ENCODE measurements around the gene TANC1.

The TANC1 gene

DNA sequence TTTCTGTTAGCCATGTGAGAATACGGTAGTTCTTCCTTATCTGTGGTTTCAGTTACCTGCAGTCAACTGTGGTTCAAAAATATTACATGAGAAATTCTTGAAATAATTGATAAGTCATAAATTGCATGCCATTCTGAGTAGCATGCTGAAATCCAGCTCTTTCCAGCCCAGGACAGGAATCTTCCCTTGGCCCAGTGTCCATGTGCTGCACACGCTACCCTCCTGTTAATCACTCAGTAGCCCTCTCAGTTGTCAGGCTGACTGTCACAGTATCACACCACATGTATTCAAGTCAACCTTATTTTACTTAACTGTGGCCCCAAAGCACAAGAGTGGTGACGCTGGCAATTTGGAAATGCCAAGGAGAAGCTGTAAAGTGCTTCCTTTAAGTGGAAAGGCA lies 141.1 kb downstream of the TANC1 start:
- no peaks in the 10 kb centered on the region for H3K36me3 ChIP-seq (ENCODE audit: control insufficient read depth, insufficient read depth, low read length)
- 93 to 95% methylated on average over 3 of the region's 3 CpGs for WGBS, 2 experiments
- no peaks in the 10 kb centered on the region for H3K27me3 ChIP-seq (ENCODE audit: control insufficient read depth, insufficient read depth, low read length, poor library complexity, severe bottlenecking)
- peaks cover 4% of the 10 kb centered on the region for H3K4me1 ChIP-seq (ENCODE audit: control insufficient read depth, insufficient read depth, low read length)
- no peak overlapping the region for H3K27ac ChIP-seq (ENCODE audit: insufficient read depth, low read depth, low read length, poor library complexity, severe bottlenecking)
- no peaks in the 10 kb centered on the region for H3K9me3 ChIP-seq (ENCODE audit: control insufficient read depth, low read length)
- no peak overlapping the region for H3K4me3 ChIP-seq (ENCODE audit: insufficient read depth, low read depth, low read length)

DNA sequence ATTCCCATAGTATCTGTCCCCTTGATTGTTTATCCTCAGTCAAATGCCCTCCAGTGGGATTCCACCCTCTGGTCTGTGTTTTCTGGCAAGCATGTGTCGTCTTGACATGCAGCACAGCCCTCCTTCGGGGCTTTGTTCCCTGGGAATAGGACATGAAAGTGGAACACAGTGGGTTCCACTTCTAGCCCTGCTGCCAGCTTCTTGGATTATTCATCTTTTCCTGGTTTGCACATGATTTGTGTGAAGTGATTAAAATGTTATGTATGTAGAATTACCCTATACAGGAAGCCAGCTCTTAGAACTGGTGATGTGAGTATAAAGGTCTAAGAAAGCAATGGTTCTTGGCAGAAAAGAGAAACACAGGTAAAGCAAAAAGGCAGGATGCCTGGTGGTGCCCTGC lies 142.3 kb downstream of the TANC1 start:
- Histone ChIP-seq H3K27me3 (ENCODE audit: control insufficient read depth, insufficient read depth, low read length, poor library complexity, severe bottlenecking) (no peaks in the 10 kb centered on the region), H3K36me3 (ENCODE audit: control insufficient read depth, insufficient read depth, low read length) (no peaks in the 10 kb centered on the region), H3K4me3 (ENCODE audit: insufficient read depth, low read depth, low read length) (no peak overlapping the region), H3K4me1 (ENCODE audit: control insufficient read depth, insufficient read depth, low read length) (peaks cover 4% of the 10 kb centered on the region), H3K9me3 (ENCODE audit: control insufficient read depth, low read length) (no peaks in the 10 kb centered on the region), H3K27ac (ENCODE audit: insufficient read depth, low read depth, low read length, poor library complexity, severe bottlenecking) (no peak overlapping the region)
- WGBS, 2 experiments, result 87 to 92% methylated on average over 2 of the region's 2 CpGs

DNA sequence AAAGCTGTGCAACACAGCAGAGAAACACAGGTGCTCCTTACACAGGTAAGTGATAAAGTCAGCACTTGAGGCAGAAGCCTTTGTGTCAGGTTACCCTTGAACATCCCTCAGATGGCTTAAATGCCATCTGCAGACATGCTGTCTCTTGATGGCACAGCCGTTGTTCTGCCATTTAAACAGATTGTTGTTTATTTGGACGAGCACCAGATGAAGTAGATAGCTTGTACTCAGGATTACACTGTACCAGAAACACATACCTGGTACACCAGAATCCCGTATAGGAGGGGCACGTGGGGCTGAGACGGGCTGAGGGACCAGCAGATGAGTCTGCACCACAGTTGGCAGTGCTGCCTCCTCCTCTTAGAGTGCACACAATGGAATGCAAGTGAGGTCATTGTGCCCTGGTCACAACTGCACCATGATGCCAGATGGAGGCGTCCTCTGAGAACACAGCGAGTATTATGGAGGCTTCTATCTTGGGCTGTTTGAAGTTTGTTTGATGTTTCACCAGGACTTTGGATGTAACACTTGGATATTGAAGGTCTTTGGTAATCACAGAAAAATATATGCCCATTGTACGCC lies 143.0 kb downstream of the TANC1 start:
- Histone ChIP-seq H3K27ac (ENCODE audit: insufficient read depth, low read depth, low read length, poor library complexity, severe bottlenecking) (no peak overlapping the region), H3K4me1 (ENCODE audit: control insufficient read depth, insufficient read depth, low read length) (peaks cover 4% of the 10 kb centered on the region), H3K36me3 (ENCODE audit: control insufficient read depth, insufficient read depth, low read length) (no peaks in the 10 kb centered on the region), H3K4me3 (ENCODE audit: insufficient read depth, low read depth, low read length) (no peak overlapping the region), H3K27me3 (ENCODE audit: control insufficient read depth, insufficient read depth, low read length, poor library complexity, severe bottlenecking) (no peaks in the 10 kb centered on the region), H3K9me3 (ENCODE audit: control insufficient read depth, low read length) (no peaks in the 10 kb centered on the region)
- 94 to 96% methylated on average over 8 of the region's 8 CpGs for WGBS, 2 experiments

DNA sequence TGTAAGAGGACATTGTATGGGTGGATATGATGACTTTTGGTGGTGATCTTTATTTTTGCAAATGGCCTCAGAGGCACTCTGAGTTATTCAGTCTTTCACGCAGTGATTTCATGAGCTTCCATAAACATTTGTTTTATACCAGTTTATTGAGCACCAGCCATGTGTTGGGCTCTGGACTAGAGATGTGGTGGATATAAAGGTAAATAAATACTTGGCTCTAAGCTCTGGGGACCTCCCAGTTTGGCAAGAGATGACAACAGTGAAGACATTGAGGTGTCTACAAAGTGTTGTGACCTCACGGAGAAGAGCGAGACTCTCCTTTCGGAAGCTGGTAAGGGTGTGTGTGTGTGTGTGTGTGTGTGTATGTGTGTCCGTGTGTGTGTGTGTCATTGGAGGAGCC lies 146.4 kb downstream of the TANC1 start:
- 93 to 97% methylated on average over 5 of the region's 5 CpGs for WGBS, 2 experiments
- H3K27ac ChIP-seq (ENCODE audit: insufficient read depth, low read depth, low read length, poor library complexity, severe bottlenecking), result no peak overlapping the region
- H3K36me3 ChIP-seq (ENCODE audit: control insufficient read depth, insufficient read depth, low read length), result no peaks in the 10 kb centered on the region
- no peaks in the 10 kb centered on the region for H3K4me1 ChIP-seq (ENCODE audit: control insufficient read depth, insufficient read depth, low read length)
- no peak overlapping the region for H3K4me3 ChIP-seq (ENCODE audit: insufficient read depth, low read depth, low read length)
- no peaks in the 10 kb centered on the region for H3K9me3 ChIP-seq (ENCODE audit: control insufficient read depth, low read length)
- no peaks in the 10 kb centered on the region for H3K27me3 ChIP-seq (ENCODE audit: control insufficient read depth, insufficient read depth, low read length, poor library complexity, severe bottlenecking)

DNA sequence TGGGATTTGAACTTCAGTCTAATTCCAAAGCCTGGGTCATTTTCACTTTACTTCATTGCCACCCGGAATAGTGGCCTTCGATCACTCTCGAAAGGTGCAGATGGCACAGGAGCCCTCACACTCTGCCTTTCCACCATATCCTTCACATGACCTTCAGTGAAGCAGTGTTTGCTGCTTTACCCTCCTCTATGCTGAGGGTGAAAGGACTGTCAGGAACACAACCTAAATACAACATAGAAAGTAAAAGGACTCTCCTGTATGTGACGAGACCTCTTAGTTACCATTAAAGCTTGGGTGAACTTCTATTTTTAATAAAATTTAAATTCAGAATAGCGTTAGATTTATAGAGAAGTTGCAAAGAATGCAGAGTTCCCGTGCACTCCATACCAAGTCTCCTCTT lies 148.5 kb downstream of the TANC1 start:
- H3K27ac ChIP-seq (ENCODE audit: insufficient read depth, low read depth, low read length, poor library complexity, severe bottlenecking), result no peak overlapping the region
- no peaks in the 10 kb centered on the region for H3K4me1 ChIP-seq (ENCODE audit: control insufficient read depth, insufficient read depth, low read length)
- no peaks in the 10 kb centered on the region for H3K27me3 ChIP-seq (ENCODE audit: control insufficient read depth, insufficient read depth, low read length, poor library complexity, severe bottlenecking)
- no peaks in the 10 kb centered on the region for H3K9me3 ChIP-seq (ENCODE audit: control insufficient read depth, low read length)
- no peak overlapping the region for H3K4me3 ChIP-seq (ENCODE audit: insufficient read depth, low read depth, low read length)
- no peaks in the 10 kb centered on the region for H3K36me3 ChIP-seq (ENCODE audit: control insufficient read depth, insufficient read depth, low read length)
- WGBS, 2 experiments, result 92 to 100% methylated on average over 3 to 6 of the region's 6 CpGs

DNA sequence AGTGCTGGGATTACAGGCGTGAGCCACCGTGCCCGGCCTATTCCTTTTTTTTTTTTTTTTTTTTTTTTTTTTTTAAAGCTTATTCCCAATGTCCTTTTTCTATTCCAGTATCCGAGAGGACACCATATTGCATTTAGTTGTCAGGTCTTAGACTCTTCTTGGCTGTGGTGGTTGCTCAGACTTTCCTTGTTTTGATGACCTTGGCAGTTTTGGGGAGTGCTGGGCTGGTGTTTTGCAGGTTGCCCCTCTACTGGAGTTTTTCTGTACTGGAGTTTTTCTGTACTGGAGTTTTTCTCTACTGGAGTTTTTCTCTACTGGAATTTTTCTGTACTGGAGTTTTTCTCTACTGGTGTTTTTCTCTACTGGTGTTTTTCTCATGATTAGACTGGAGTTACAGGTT lies 149.2 kb downstream of the TANC1 start:
- Histone ChIP-seq H3K27me3 (ENCODE audit: control insufficient read depth, insufficient read depth, low read length, poor library complexity, severe bottlenecking) (no peaks in the 10 kb centered on the region), H3K9me3 (ENCODE audit: control insufficient read depth, low read length) (no peaks in the 10 kb centered on the region), H3K36me3 (ENCODE audit: control insufficient read depth, insufficient read depth, low read length) (no peaks in the 10 kb centered on the region), H3K27ac (ENCODE audit: insufficient read depth, low read depth, low read length, poor library complexity, severe bottlenecking) (no peak overlapping the region), H3K4me1 (ENCODE audit: control insufficient read depth, insufficient read depth, low read length) (no peaks in the 10 kb centered on the region), H3K4me3 (ENCODE audit: insufficient read depth, low read depth, low read length) (no peak overlapping the region)
- 94 to 100% methylated on average over 4 of the region's 4 CpGs for WGBS, 2 experiments

DNA sequence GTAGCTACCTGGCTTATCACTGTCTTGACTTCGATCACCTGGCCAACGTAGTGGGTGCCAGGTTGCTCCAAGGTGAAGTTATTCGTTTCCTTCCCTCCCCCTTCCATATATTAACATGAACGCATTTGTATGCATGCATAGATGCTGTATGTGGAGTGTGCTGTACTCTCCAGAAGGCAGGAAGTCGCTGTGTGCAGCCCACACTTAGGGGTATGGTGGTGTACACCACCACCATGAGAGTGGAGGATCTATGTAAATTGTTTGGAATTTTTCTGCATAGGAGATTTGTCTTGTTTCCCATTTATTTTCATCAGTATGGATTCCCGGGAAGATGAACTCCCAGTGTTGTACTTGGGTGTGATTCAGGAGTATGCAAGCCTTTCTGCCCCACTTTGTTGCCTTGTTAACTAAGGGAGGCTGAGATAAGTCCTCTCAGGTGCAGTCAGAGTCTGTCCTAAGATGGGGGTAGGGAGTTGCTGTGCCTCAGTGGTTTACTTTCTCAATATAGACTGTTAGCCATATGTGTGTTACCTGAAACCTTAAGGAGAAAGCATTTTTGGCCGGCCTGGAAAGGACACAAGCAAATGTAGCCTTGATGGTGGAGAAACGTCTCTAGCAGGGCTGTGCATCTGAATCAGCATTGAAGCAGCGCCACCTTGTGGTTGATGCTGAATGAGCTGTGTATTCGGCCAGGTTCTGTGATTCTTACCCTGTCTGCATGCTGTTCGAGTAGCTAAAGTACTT lies 149.8 kb downstream of the TANC1 start:
- Histone ChIP-seq H3K36me3 (ENCODE audit: control insufficient read depth, insufficient read depth, low read length) (no peaks in the 10 kb centered on the region), H3K4me1 (ENCODE audit: control insufficient read depth, insufficient read depth, low read length) (no peaks in the 10 kb centered on the region), H3K4me3 (ENCODE audit: insufficient read depth, low read depth, low read length) (no peak overlapping the region), H3K27me3 (ENCODE audit: control insufficient read depth, insufficient read depth, low read length, poor library complexity, severe bottlenecking) (no peaks in the 10 kb centered on the region), H3K27ac (ENCODE audit: insufficient read depth, low read depth, low read length, poor library complexity, severe bottlenecking) (no peak overlapping the region), H3K9me3 (ENCODE audit: control insufficient read depth, low read length) (no peaks in the 10 kb centered on the region)
- 55 to 61% methylated on average over 10 to 11 of the region's 11 CpGs for WGBS, 2 experiments

DNA sequence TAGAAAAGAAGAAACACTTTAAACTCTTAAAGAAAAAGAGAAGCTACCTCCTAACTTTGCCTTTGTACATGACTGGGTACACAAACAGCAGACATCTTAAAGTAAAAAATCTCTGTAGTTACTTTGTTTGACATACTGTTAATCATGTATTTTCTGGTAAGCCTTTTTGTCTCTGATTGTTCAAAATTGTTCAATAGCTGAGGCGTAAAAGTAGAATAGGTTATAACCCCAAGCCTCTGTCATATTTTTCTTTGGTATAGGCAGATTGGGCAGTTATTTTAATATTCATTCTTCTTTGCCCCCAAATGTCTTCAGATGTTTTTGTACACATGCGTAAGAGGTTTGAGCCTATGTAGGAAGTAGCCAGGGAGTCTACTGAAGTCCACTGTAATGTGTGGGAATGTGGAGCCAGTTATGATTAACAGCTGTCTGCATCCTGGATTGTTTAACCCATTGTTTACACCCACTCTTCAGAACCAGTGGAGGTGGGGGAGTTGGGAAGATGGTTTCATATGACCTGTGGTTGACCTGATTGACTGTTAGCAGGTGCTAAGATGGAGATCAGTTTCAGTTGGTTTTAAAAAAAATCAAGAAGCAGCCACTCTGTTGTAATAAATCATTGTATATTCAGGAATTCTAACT lies 150.5 kb downstream of the TANC1 start:
- no peak overlapping the region for H3K27ac ChIP-seq (ENCODE audit: insufficient read depth, low read depth, low read length, poor library complexity, severe bottlenecking)
- WGBS, 2 experiments, result 100% methylated on average over 1 to 2 of the region's 2 CpGs
- H3K4me3 ChIP-seq (ENCODE audit: insufficient read depth, low read depth, low read length), result no peak overlapping the region
- no peaks in the 10 kb centered on the region for H3K4me1 ChIP-seq (ENCODE audit: control insufficient read depth, insufficient read depth, low read length)
- no peaks in the 10 kb centered on the region for H3K27me3 ChIP-seq (ENCODE audit: control insufficient read depth, insufficient read depth, low read length, poor library complexity, severe bottlenecking)
- no peaks in the 10 kb centered on the region for H3K36me3 ChIP-seq (ENCODE audit: control insufficient read depth, insufficient read depth, low read length)
- H3K9me3 ChIP-seq (ENCODE audit: control insufficient read depth, low read length), result no peaks in the 10 kb centered on the region

DNA sequence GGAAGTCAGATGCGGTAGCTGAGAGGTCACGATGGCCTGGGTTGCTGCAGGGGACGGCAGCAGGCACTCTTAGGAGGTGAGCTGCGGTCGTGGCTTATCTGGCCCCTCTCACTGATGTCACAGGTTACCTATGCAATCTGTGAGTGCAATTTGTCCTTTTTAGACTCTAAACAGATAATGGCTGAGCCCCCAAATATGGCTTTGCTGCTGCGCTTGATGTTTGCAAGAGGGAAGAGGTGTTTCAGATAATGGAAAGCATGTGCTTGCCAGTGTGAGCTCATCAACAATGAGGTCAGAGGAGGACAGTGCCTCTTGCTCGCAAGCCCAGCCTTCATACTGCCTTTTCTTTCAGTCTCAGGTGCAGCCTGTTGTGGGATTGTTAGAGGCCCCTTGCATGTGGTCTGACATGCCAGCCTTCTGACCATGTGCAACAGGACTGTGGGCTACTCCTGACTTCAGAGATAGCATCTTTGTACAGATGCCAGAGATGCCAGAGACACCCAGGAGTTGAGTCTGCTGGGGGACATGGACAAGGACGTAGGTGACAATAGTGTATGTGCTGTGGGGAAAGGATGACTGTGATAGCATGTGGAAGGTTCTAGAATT lies 151.3 kb downstream of the TANC1 start:
- no peaks in the 10 kb centered on the region for H3K27me3 ChIP-seq (ENCODE audit: control insufficient read depth, insufficient read depth, low read length, poor library complexity, severe bottlenecking)
- WGBS, 2 experiments, result 90 to 91% methylated on average over 8 of the region's 8 CpGs
- H3K4me3 ChIP-seq (ENCODE audit: insufficient read depth, low read depth, low read length), result no peak overlapping the region
- H3K9me3 ChIP-seq (ENCODE audit: control insufficient read depth, low read length), result no peaks in the 10 kb centered on the region
- H3K36me3 ChIP-seq (ENCODE audit: control insufficient read depth, insufficient read depth, low read length), result no peaks in the 10 kb centered on the region
- no peaks in the 10 kb centered on the region for H3K4me1 ChIP-seq (ENCODE audit: control insufficient read depth, insufficient read depth, low read length)
- H3K27ac ChIP-seq (ENCODE audit: insufficient read depth, low read depth, low read length, poor library complexity, severe bottlenecking), result no peak overlapping the region

DNA sequence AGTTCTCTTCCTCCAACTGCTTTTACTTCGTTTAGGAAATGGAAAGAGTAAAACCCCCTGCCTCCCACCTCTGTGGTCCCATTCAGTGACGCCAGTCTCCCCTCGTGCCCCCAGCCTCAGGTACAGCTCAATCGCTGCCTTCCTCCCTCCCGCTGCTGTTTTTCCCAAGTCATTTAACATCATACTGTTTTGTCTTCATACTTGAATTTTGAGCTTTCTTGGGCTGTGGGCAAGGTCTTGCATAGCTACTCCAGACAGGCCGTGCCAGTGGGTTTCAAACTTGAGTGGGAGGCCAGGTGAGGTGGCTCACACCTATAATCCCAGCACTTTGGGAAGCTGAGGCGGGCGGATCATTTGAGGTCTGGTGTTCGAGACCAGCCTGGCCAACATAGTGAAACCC lies 155.3 kb downstream of the TANC1 start:
- H3K27me3 ChIP-seq (ENCODE audit: control insufficient read depth, insufficient read depth, low read length, poor library complexity, severe bottlenecking), result no peaks in the 10 kb centered on the region
- no peak overlapping the region for H3K4me3 ChIP-seq (ENCODE audit: insufficient read depth, low read depth, low read length)
- H3K36me3 ChIP-seq (ENCODE audit: control insufficient read depth, insufficient read depth, low read length), result no peaks in the 10 kb centered on the region
- H3K27ac ChIP-seq (ENCODE audit: insufficient read depth, low read depth, low read length, poor library complexity, severe bottlenecking), result no peak overlapping the region
- H3K9me3 ChIP-seq (ENCODE audit: control insufficient read depth, low read length), result no peaks in the 10 kb centered on the region
- H3K4me1 ChIP-seq (ENCODE audit: control insufficient read depth, insufficient read depth, low read length), result peaks cover 8% of the 10 kb centered on the region
- WGBS, 2 experiments, result 89 to 91% methylated on average over 9 of the region's 9 CpGs

Data from ectodermal cell (in vitro differentiated cells).